H1 (cell line): ENCODE results near the gene CRYGB. TPM values are rescaled to one million over a fixed set of nuclear protein-coding genes. Genes with fewer than 3 reads are reported as not detected.

Experiments used
- CTCF ChIA-PET: fragments of 300-600 bp; sonication (Branson Sonifier 250); formaldehyde crosslinking; loops from one replicate; lab custom pipeline; 2021; ENCODE audit not compliant: partially characterized antibody; lab: Charles Lee
- POLR2A ChIA-PET: fragments of 300-600 bp; sonication (Branson Sonifier 250); formaldehyde crosslinking; loops from one replicate; lab custom pipeline; 2021; ENCODE audit warnings: inconsistent platforms; ENCODE audit not compliant: partially characterized antibody; lab: Charles Lee
- DNase-seq, 2 experiments: peaks; one replicate each; pipeline versions ENCODE4 v3.0.0 to v3.0.0-alpha.2; 2010 to 2022; ENCODE audit warnings: low spot score in 2 of 2, low read depth in 1 of 2, mixed read lengths in 1 of 2
- FAIRE-seq: peaks from 2 replicates; lab custom pipeline; 2011; peaks lifted over from hg19 to GRCh38; lab: Jason Lieb, UNC
- H2AFZ ChIP-seq: 2 replicates; pipeline ENCODE4 v1.8.1; 2012; ENCODE audit warnings: low read length, inconsistent platforms
- H2AK5ac ChIP-seq: 2 replicates; pipeline ENCODE4 v1.6.1; 2013; ENCODE audit warnings: low read depth, low read length
- H2BK120ac ChIP-seq: replicated peaks from 2 replicates; pipeline ENCODE3; 2013; ENCODE audit warnings: low read depth, low read length, inconsistent platforms
- H2BK12ac ChIP-seq: 2 replicates; pipeline ENCODE4 v1.6.1; 2013; ENCODE audit warnings: low read depth, low read length
- H2BK15ac ChIP-seq: 2 replicates; pipeline ENCODE4 v1.6.1; 2013; ENCODE audit warnings: low read length
- H2BK20ac ChIP-seq: 2 replicates; pipeline ENCODE4 v1.6.1; 2013; ENCODE audit warnings: low read length
- H2BK5ac ChIP-seq: 2 replicates; pipeline ENCODE4 v1.6.1; 2013; ENCODE audit warnings: low read depth, low read length
- H3K14ac ChIP-seq: 2 replicates; pipeline ENCODE4 v1.6.1; 2013; ENCODE audit warnings: inconsistent platforms; ENCODE audit not compliant: insufficient read length
- H3K18ac ChIP-seq: 2 replicates; pipeline ENCODE4 v1.6.1; 2013; ENCODE audit warnings: low read length; ENCODE audit errors: extremely low read depth
- H3K23ac ChIP-seq: 2 replicates; pipeline ENCODE4 v1.6.1; 2013; ENCODE audit warnings: inconsistent platforms; ENCODE audit not compliant: insufficient read length
- H3K23me2 ChIP-seq: 2 replicates; pipeline ENCODE4 v1.6.1; 2013; ENCODE audit warnings: low read depth, low read length
- H3K27ac ChIP-seq: 2 replicates; pipeline ENCODE4 v1.6.1; 2011; ENCODE audit warnings: low read depth, low read length, inconsistent platforms
- H3K27me3 ChIP-seq, 4 experiments: replicated peaks in 1 of 4; 1 replicate in 1 of 4; 2 replicates in 3 of 4; pipeline versions ENCODE4 v1.6.1 to v1.8.1; 2011 to 2013; ENCODE audit warnings: low read length in 3 of 4, mild to moderate bottlenecking in 3 of 4, inconsistent platforms in 2 of 4, mixed read lengths in 2 of 4, moderate library complexity in 1 of 4; ENCODE audit not compliant: control insufficient read depth in 3 of 4, insufficient read depth in 3 of 4; ENCODE audit errors: extremely low read depth in 1 of 4
- H3K36me3 ChIP-seq, 4 experiments: 2 replicates each; pipeline versions ENCODE4 v1.6.1 to v1.8.1; 2011 to 2013; ENCODE audit warnings: mild to moderate bottlenecking in 4 of 4, low read length in 3 of 4, moderate library complexity in 2 of 4, control low read depth in 1 of 4, inconsistent platforms in 1 of 4; ENCODE audit not compliant: insufficient read depth in 4 of 4, control insufficient read depth in 2 of 4
- H3K4ac ChIP-seq: replicated peaks from 2 replicates; pipeline ENCODE3; 2013; ENCODE audit warnings: low read length, low read depth, mixed read lengths, inconsistent platforms; ENCODE audit not compliant: insufficient read length
- H3K4me1 ChIP-seq, 4 experiments: replicated peaks in 1 of 4; 1 replicate in 1 of 4; 2 replicates in 3 of 4; pipeline versions ENCODE4 v1.6.1 to v1.8.1; 2011 to 2013; ENCODE audit warnings: low read length in 3 of 4, inconsistent platforms in 2 of 4, mixed read lengths in 1 of 4; ENCODE audit not compliant: insufficient read depth in 4 of 4, control insufficient read depth in 3 of 4
- H3K4me2 ChIP-seq, 2 experiments: 2 replicates each; pipeline versions ENCODE4 v1.6.1 to v1.8.1; 2011 to 2013; ENCODE audit warnings: low read depth in 2 of 2, low read length in 2 of 2, control low read depth in 1 of 2, inconsistent platforms in 1 of 2, mild to moderate bottlenecking in 1 of 2; ENCODE audit not compliant: insufficient read depth in 1 of 2
- H3K4me3 ChIP-seq, 4 experiments: fragments of 200-600, 300-600 bp in 1 of 4; sonication (generic), shearing (Covaris generic), sonication (Bioruptor Twin) in 1 of 4; 2 replicates each; pipeline versions ENCODE4 v1.5.1 to v1.8.1; 2011 to 2016; ENCODE audit warnings: low read length in 4 of 4, low read depth in 3 of 4, control low read depth in 2 of 4, inconsistent platforms in 2 of 4, mild to moderate bottlenecking in 2 of 4, mixed read lengths in 1 of 4, moderate library complexity in 1 of 4; ENCODE audit not compliant: insufficient read depth in 2 of 4; ENCODE audit errors: extremely low read depth in 1 of 4
- H3K56ac ChIP-seq: replicated peaks from 2 replicates; pipeline ENCODE3; 2013; ENCODE audit warnings: low read depth, mild to moderate bottlenecking, mixed read lengths, low read length, inconsistent platforms; ENCODE audit not compliant: insufficient read length
- H3K79me1 ChIP-seq: 2 replicates; pipeline ENCODE4 v1.6.1; 2013; ENCODE audit warnings: low read depth, low read length, control low read depth
- H3K79me2 ChIP-seq, 2 experiments: 2 replicates each; pipeline versions ENCODE4 v1.6.1 to v1.8.1; 2012 to 2013; ENCODE audit warnings: low read length in 2 of 2, mild to moderate bottlenecking in 2 of 2, inconsistent platforms in 1 of 2; ENCODE audit not compliant: insufficient read depth in 2 of 2, control insufficient read depth in 1 of 2
- H3K9ac ChIP-seq, 4 experiments: replicated peaks in 1 of 4; 1 replicate in 1 of 4; 2 replicates in 3 of 4; pipeline versions ENCODE4 v1.6.1 to v1.8.1; 2011 to 2013; ENCODE audit warnings: low read depth in 3 of 4, low read length in 3 of 4, control low read depth in 2 of 4, mild to moderate bottlenecking in 2 of 4, moderate library complexity in 2 of 4, inconsistent platforms in 1 of 4; ENCODE audit errors: extremely low read depth in 1 of 4
- H3K9me3 ChIP-seq, 2 experiments: 2 replicates each; pipeline versions ENCODE4 v1.6.1 to v1.8.1; 2012 to 2013; ENCODE audit warnings: mild to moderate bottlenecking in 2 of 2, moderate library complexity in 2 of 2, control low read depth in 1 of 2, inconsistent platforms in 1 of 2, low read depth in 1 of 2, low read length in 1 of 2, mixed read lengths in 1 of 2; ENCODE audit not compliant: insufficient read depth in 2 of 2
- H4K20me1 ChIP-seq, 2 experiments: replicated peaks in 1 of 2; 2 replicates each; pipeline versions ENCODE3 to v1.8.1; 2011 to 2013; ENCODE audit warnings: inconsistent platforms in 2 of 2, low read length in 2 of 2, mild to moderate bottlenecking in 1 of 2; ENCODE audit not compliant: insufficient read depth in 2 of 2, control insufficient read depth in 1 of 2
- H4K5ac ChIP-seq: 2 replicates; pipeline ENCODE4 v1.6.1; 2013; ENCODE audit warnings: low read length, low read depth, mixed read lengths, inconsistent platforms; ENCODE audit not compliant: insufficient read length
- H4K8ac ChIP-seq: 2 replicates; pipeline ENCODE4 v1.8.0; 2013; ENCODE audit warnings: mild to moderate bottlenecking, moderate library complexity, low read length, inconsistent platforms; ENCODE audit not compliant: insufficient read depth; ENCODE audit errors: extremely low read depth
- H4K91ac ChIP-seq: replicated peaks from 2 replicates; pipeline ENCODE3; 2013; ENCODE audit warnings: low read length, mixed read lengths, inconsistent platforms; ENCODE audit not compliant: insufficient read length
- ASH2L ChIP-seq: fragments of 200-600, 300-600 bp; sonication (generic); IDR thresholded peaks from one replicate; pipeline ENCODE4 v1.7.1; 2017; ENCODE audit warnings: low read length
- CBX8 ChIP-seq: fragments of 300-800, 300-1000 bp; sonication (generic); IDR thresholded peaks from 2 replicates; pipeline ENCODE4 v1.7.1; 2016; ENCODE audit warnings: low read depth, low read length, borderline replicate concordance
- E2F6 ChIP-seq: IDR thresholded peaks from 2 replicates; pipeline ENCODE4 v1.6.1; 2012; ENCODE audit warnings: inconsistent platforms
- EP300 ChIP-seq, 2 experiments: IDR thresholded peaks; 1 replicate in 1 of 2; 2 replicates in 1 of 2; pipeline ENCODE4 v1.6.1; 2011 to 2012; ENCODE audit warnings: low read depth in 2 of 2, low read length in 2 of 2, mild to moderate bottlenecking in 2 of 2, borderline replicate concordance in 1 of 2, inconsistent platforms in 1 of 2, moderate library complexity in 1 of 2
- JUND ChIP-seq: IDR thresholded peaks from 2 replicates; pipeline ENCODE4 v1.6.1; 2011; ENCODE audit warnings: mild to moderate bottlenecking, improper control_type of control experiment, low read length
- NRF1 ChIP-seq: IDR thresholded peaks from 2 replicates; pipeline ENCODE4 v1.6.1; 2011; ENCODE audit warnings: mild to moderate bottlenecking, low read depth, low read length, improper control_type of control experiment
- RBBP5 ChIP-seq: IDR thresholded peaks from 2 replicates; pipeline ENCODE4 v1.7.1; 2012; ENCODE audit warnings: low read depth, mild to moderate bottlenecking, inconsistent platforms, low read length, moderate library complexity, borderline replicate concordance
- RXRA ChIP-seq: IDR thresholded peaks from 2 replicates; pipeline ENCODE4 v1.6.1; 2011; ENCODE audit warnings: low read depth, mild to moderate bottlenecking, low read length, moderate library complexity; ENCODE audit not compliant: insufficient read depth
- SIX5 ChIP-seq: IDR thresholded peaks from 2 replicates; pipeline ENCODE4 v1.6.1; 2011; ENCODE audit warnings: mild to moderate bottlenecking, low read depth, low read length
- SP2 ChIP-seq: IDR thresholded peaks from 2 replicates; pipeline ENCODE4 v1.6.1; 2012; ENCODE audit warnings: mild to moderate bottlenecking, low read length, inconsistent platforms
- SUZ12 ChIP-seq: fragments of 200-600 bp; sonication (generic); IDR thresholded peaks from 2 replicates; pipeline ENCODE4 v1.6.1; 2012; ENCODE audit warnings: mild to moderate bottlenecking, inconsistent platforms, low read length, moderate library complexity, mixed read lengths
- TEAD4 ChIP-seq: IDR thresholded peaks from 2 replicates; pipeline ENCODE4 v1.6.1; 2012; ENCODE audit warnings: low read depth, low read length, inconsistent platforms, mixed read lengths
- polyA plus RNA-seq, 7 experiments: library from polyadenylated mRNA; depleted of rRNA in 3 of 7; stranded (reverse) in 5 of 7; unstranded in 2 of 7; fragments of >200 nt in 5 of 7; fragments of 200-250 nt in 2 of 7; gene quantifications; 1 replicate in 5 of 7; 2 replicates in 1 of 7; 4 replicates in 1 of 7; pipeline versions ENCODE4 v1.2.1 to v1.2.3, GENCODE V29; 2011 to 2013; ENCODE audit warnings: missing spikeins in 2 of 7, mixed read lengths in 2 of 7
- total RNA-seq: library from RNA; stranded (reverse); fragmentation: NEBNext Ultra II Directional; extraction: Animal tissue kit (Norgen Biotek cat#: 25700); gene quantifications from 2 replicates; pipeline ENCODE4 v1.2.1, GENCODE V29; 2021
- TF ChIP-seq, protein P1 (sequence below): IDR thresholded peaks from 2 replicates; pipeline ENCODE4 v1.6.1; 2012; ENCODE audit warnings: low read length, inconsistent platforms

The CRYGB gene
- total and polyA plus RNA-seq, 2 of the 8 experiments (the other 6 are each of a cell fraction or from before 2014, with no cell fraction given), result 0.38 TPM; not detected in 1

DNA sequence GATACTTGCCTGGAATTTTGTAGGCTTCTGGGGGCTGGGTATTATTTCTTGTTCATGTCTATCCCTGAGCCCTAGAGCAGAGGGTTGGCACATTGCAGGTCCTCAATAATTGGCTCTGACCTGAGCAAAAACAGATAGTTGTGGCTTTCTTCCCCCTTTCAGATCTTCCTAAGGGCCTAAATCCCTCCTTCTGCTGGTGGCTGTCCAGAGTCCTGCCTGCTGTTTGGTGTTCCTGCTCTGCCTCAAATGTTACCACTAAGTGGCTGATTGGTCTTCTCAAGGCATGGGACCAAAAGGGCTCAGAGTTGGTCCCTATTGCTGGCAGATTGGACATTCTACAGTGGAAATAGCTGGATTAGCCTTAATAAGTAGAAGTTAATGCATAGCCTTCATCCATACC, 1.1 kb upstream of the CRYGB start:
- H2BK12ac ChIP-seq, result no peak overlapping the region
- H4K8ac ChIP-seq, result no peak overlapping the region
- no peaks in the 10 kb centered on the region for H3K79me1 ChIP-seq
- no peaks in the 10 kb centered on the region; a peak in 1 of 7 replicates for H3K27me3 ChIP-seq
- no peak overlapping the region for H2BK120ac ChIP-seq
- H3K14ac ChIP-seq, result no peak overlapping the region
- H2BK15ac ChIP-seq, result no peak overlapping the region
- H3K56ac ChIP-seq, result no peak overlapping the region
- no peak overlapping the region for H4K5ac ChIP-seq
- H3K4me2 ChIP-seq, result no peak overlapping the region
- H3K23me2 ChIP-seq, result no peaks in the 10 kb centered on the region
- FAIRE-seq, result no peak
- no peak overlapping the region for H3K9ac ChIP-seq
- H4K91ac ChIP-seq, result no peak overlapping the region
- CTCF ChIA-PET, result interaction anchor here (0.6 to 6.5 kb wide), 12 partner anchors 11 to 1155 kb away, joined by 3 to 56 read pairs (median 5); no protein-coding TSS in a partner anchor
- H3K4ac ChIP-seq, result no peak overlapping the region
- POLR2A ChIA-PET, result no interaction called here
- H3K4me1 ChIP-seq, result 0 out of 7 replicates have a peak, but pooled peaks cover 0 to 3% (median 0%) of the 10 kb centered on the region in 4 experiments
- H2AFZ ChIP-seq, result no peak overlapping the region
- H3K36me3 ChIP-seq, result no peaks in the 10 kb centered on the region
- no peak overlapping the region for H2BK5ac ChIP-seq
- no peak overlapping the region for H3K4me3 ChIP-seq
- no peak overlapping the region for H3K23ac ChIP-seq
- DNase-seq, result no peak
- 0 out of 4 replicates have a peak, but pooled peaks cover 2 to 5% of the 10 kb centered on the region in 2 experiments for H3K9me3 ChIP-seq
- no peak overlapping the region for H2AK5ac ChIP-seq
- H4K20me1 ChIP-seq, result no peaks in the 10 kb centered on the region
- no peak overlapping the region for H3K27ac ChIP-seq
- no peak overlapping the region for H3K18ac ChIP-seq
- no peaks in the 10 kb centered on the region for H3K79me2 ChIP-seq
- H2BK20ac ChIP-seq, result no peak overlapping the region
- TF ChIP-seq TEAD4 (no peak), NRF1 (no peak), JUND (no peak), ASH2L (no peak), E2F6 (no peak), RBBP5 (no peak), EP300 (IDR thresholded peaks at IDR 0.05; ENCODE audit: borderline replicate concordance in 1 of 2, low read depth in 2 of 2, low read length in 2 of 2) (no peak), SIX5 (no peak), CBX8 (no peak), SUZ12 (no peak), SP2 (no peak), RXRA (no peak)
- TF ChIP-seq, protein P1, sequence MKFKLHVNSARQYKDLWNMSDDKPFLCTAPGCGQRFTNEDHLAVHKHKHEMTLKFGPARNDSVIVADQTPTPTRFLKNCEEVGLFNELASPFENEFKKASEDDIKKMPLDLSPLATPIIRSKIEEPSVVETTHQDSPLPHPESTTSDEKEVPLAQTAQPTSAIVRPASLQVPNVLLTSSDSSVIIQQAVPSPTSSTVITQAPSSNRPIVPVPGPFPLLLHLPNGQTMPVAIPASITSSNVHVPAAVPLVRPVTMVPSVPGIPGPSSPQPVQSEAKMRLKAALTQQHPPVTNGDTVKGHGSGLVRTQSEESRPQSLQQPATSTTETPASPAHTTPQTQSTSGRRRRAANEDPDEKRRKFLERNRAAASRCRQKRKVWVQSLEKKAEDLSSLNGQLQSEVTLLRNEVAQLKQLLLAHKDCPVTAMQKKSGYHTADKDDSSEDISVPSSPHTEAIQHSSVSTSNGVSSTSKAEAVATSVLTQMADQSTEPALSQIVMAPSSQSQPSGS, result no peak
